IMR-90 (cell line): ENCODE data around the gene NFATC1. TPM values are rescaled to one million over a fixed set of nuclear protein-coding genes. Genes with fewer than 3 reads are reported as not detected.

Experiments used
- ATAC-seq: fragments of 200-7000 bp; cut with Tn5 transposase; 2 replicates; pipeline ENCODE4 v1.9.1; 2020; ENCODE audit warnings: low read depth, mild to moderate bottlenecking, moderate library complexity
- BruUV-seq: library from RNA; stranded (reverse); fragments of 400-500 nt; replicated peaks from 2 replicates; lab custom pipeline; 2021; lab: Mats Ljungman, UMichigan
- CTCF ChIA-PET: fragments of 300-600 bp; formaldehyde crosslinking; extraction: SDS; loops from one replicate; lab custom pipeline; 2021; ENCODE audit warnings: antibody characterized with exemption; lab: Yijun Ruan, JAX
- POLR2A ChIA-PET: fragments of 300-600 bp; sonication (Branson Sonifier 250); formaldehyde crosslinking; loops from one replicate; lab custom pipeline; 2022; ENCODE audit warnings: antibody characterized with exemption; ENCODE audit not compliant: unreplicated experiment; lab: Charles Lee
- DNase-seq: peaks from one replicate; pipeline ENCODE4 v3.0.0; 2013
- H2AFZ ChIP-seq: replicated peaks from 2 replicates; pipeline ENCODE3; 2013; ENCODE audit warnings: low read length, mild to moderate bottlenecking; ENCODE audit not compliant: poor library complexity
- H2AK5ac ChIP-seq: 2 replicates; pipeline ENCODE4 v1.6.1; 2013; ENCODE audit warnings: low read depth, low read length, inconsistent platforms
- H2AK9ac ChIP-seq: replicated peaks from 2 replicates; pipeline ENCODE3; 2013; ENCODE audit warnings: mild to moderate bottlenecking, low read depth, low read length, moderate library complexity; ENCODE audit not compliant: poor library complexity
- H2BK120ac ChIP-seq: 2 replicates; pipeline ENCODE4 v1.6.1; 2013; ENCODE audit warnings: low read depth, low read length, inconsistent platforms
- H2BK15ac ChIP-seq: 3 replicates; pipeline ENCODE4 v1.6.1; 2013; ENCODE audit warnings: low read depth, low read length, inconsistent platforms
- H2BK20ac ChIP-seq: 2 replicates; pipeline ENCODE4 v1.6.1; 2013; ENCODE audit warnings: low read depth, mild to moderate bottlenecking, inconsistent platforms, low read length, moderate library complexity
- H2BK5ac ChIP-seq: 2 replicates; pipeline ENCODE4 v1.6.1; 2013; ENCODE audit warnings: mild to moderate bottlenecking, low read depth, low read length, inconsistent platforms; ENCODE audit not compliant: poor library complexity, severe bottlenecking
- H3K14ac ChIP-seq: replicated peaks from 2 replicates; pipeline ENCODE4 v1.6.1; 2013; ENCODE audit warnings: low read depth, low read length, inconsistent platforms
- H3K18ac ChIP-seq: 2 replicates; pipeline ENCODE4 v1.6.1; 2013; ENCODE audit warnings: low read depth, low read length, control low read depth
- H3K23ac ChIP-seq: 2 replicates; pipeline ENCODE4 v1.6.1; 2013; ENCODE audit warnings: low read depth, low read length, inconsistent platforms
- H3K27ac ChIP-seq: 2 replicates; pipeline ENCODE4 v1.5.1; 2013; ENCODE audit warnings: mild to moderate bottlenecking, control low read depth, low read length; ENCODE audit not compliant: insufficient read depth
- H3K27me3 ChIP-seq: 2 replicates; pipeline ENCODE4 v1.6.1; 2013; ENCODE audit warnings: low read length; ENCODE audit not compliant: control insufficient read depth, insufficient read depth
- H3K36me3 ChIP-seq: 2 replicates; pipeline ENCODE4 v1.6.1; 2013; ENCODE audit warnings: low read length, mixed read lengths; ENCODE audit not compliant: control insufficient read depth, insufficient read depth
- H3K4ac ChIP-seq: 2 replicates; pipeline ENCODE4 v1.6.1; 2013; ENCODE audit warnings: low read depth, low read length, inconsistent platforms
- H3K4me1 ChIP-seq: 2 replicates; pipeline ENCODE4 v1.6.1; 2013; ENCODE audit warnings: low read length, mixed read lengths; ENCODE audit not compliant: control insufficient read depth, insufficient read depth
- H3K4me2 ChIP-seq: 2 replicates; pipeline ENCODE4 v1.6.1; 2013; ENCODE audit warnings: low read depth, mild to moderate bottlenecking, control low read depth, low read length, moderate library complexity
- H3K4me3 ChIP-seq: 2 replicates; pipeline ENCODE4 v1.5.1; 2013; ENCODE audit warnings: low read depth, mild to moderate bottlenecking, control low read depth, low read length, moderate library complexity; ENCODE audit not compliant: insufficient read depth
- H3K56ac ChIP-seq: 2 replicates; pipeline ENCODE4 v1.6.1; 2013; ENCODE audit warnings: low read length, inconsistent platforms; ENCODE audit not compliant: insufficient read depth; ENCODE audit errors: extremely low read depth
- H3K79me1 ChIP-seq, 2 experiments: 2 replicates each; pipeline ENCODE4 v1.6.1; 2013; ENCODE audit warnings: low read length in 2 of 2, inconsistent platforms in 1 of 2, low read depth in 1 of 2
- H3K9ac ChIP-seq: 2 replicates; pipeline ENCODE4 v1.6.1; 2013; ENCODE audit warnings: low read depth, low read length, control low read depth
- H3K9me1 ChIP-seq: 2 replicates; pipeline ENCODE4 v1.6.1; 2013; ENCODE audit warnings: low read length, inconsistent platforms; ENCODE audit not compliant: insufficient read depth
- H3K9me3 ChIP-seq: 2 replicates; pipeline ENCODE4 v1.6.1; 2013; ENCODE audit warnings: low read length; ENCODE audit not compliant: control insufficient read depth, insufficient read depth
- H4K20me1 ChIP-seq: 2 replicates; pipeline ENCODE4 v1.6.1; 2013; ENCODE audit warnings: low read length, inconsistent platforms; ENCODE audit not compliant: insufficient read depth
- H4K5ac ChIP-seq: 2 replicates; pipeline ENCODE4 v1.6.1; 2013; ENCODE audit warnings: mild to moderate bottlenecking, low read depth, low read length, control low read depth
- H4K8ac ChIP-seq, 2 experiments: 2 replicates each; pipeline ENCODE4 v1.6.1; 2013; ENCODE audit warnings: low read depth in 2 of 2, low read length in 2 of 2, control low read depth in 1 of 2, inconsistent platforms in 1 of 2
- H4K91ac ChIP-seq: 2 replicates; pipeline ENCODE4 v1.6.1; 2013; ENCODE audit warnings: low read depth, low read length, inconsistent platforms; ENCODE audit not compliant: insufficient read depth
- CHD1 ChIP-seq: IDR thresholded peaks from 2 replicates; pipeline ENCODE4 v1.6.1; 2012; ENCODE audit warnings: low read depth, low read length, improper control_type of control experiment
- RCOR1 ChIP-seq: IDR thresholded peaks from 2 replicates; pipeline ENCODE4 v1.6.1; 2012; ENCODE audit warnings: mild to moderate bottlenecking, low read length, improper control_type of control experiment; ENCODE audit not compliant: insufficient replicate concordance
- WGBS, 2 experiments: methylation state at CpG; one replicate each; pipeline versions ENCODE4 v1.1.5 to v1.1.7; 2013; ENCODE audit warnings: missing lambda C conversion rate in 2 of 2; ENCODE audit not compliant: insufficient read length in 1 of 2; ENCODE audit errors: extremely low coverage in 2 of 2; 5-methylcytosine and 5-hydroxymethylcytosine counted together
- dilution Hi-C: fragments of 300-500 bp; cut with HindIII; formaldehyde crosslinking; loops from one replicate; pipeline ENCODE4 v1.14.3; 2018; ENCODE audit warnings: low sequenced_read_pairs; ENCODE audit not compliant: unreplicated experiment
- in situ Hi-C: fragments of 300-500 bp; cut with MboI; formaldehyde crosslinking; loops from 3 replicates; pipeline ENCODE4 v1.14.3; 2019; ENCODE audit warnings: low sequenced_read_pairs, inconsistent platforms, mixed read lengths
- intact Hi-C: fragments of 100-400 bp; cut with micrococcal nuclease; formaldehyde crosslinking; loops from 2 replicates; pipeline ENCODE4 v1.10.0; 2022
- polyA plus RNA-seq, 3 experiments: library from polyadenylated mRNA; depleted of rRNA; stranded (reverse); fragments of >200 nt; gene quantifications; 2 replicates each; pipeline ENCODE4 v1.2.3, GENCODE V29; 2012; ENCODE audit warnings: low replicate concordance in 1 of 3
- total RNA-seq: library from RNA; depleted of rRNA; stranded (reverse); fragments of >200 nt; gene quantifications from 2 replicates; pipeline ENCODE4 v1.2.3, GENCODE V29; 2012
- TF ChIP-seq, protein P1 (sequence below): conservative IDR thresholded peaks from 2 replicates; pipeline ENCODE4 v1.5.1; 2012; ENCODE audit warnings: mild to moderate bottlenecking, low read depth, low read length, improper control_type of control experiment

NFATC1 gene
- total and polyA plus RNA-seq, 2 of the 4 experiments (the other 2 are of a cell fraction), result 0.36 to 1.8 TPM

DNA sequence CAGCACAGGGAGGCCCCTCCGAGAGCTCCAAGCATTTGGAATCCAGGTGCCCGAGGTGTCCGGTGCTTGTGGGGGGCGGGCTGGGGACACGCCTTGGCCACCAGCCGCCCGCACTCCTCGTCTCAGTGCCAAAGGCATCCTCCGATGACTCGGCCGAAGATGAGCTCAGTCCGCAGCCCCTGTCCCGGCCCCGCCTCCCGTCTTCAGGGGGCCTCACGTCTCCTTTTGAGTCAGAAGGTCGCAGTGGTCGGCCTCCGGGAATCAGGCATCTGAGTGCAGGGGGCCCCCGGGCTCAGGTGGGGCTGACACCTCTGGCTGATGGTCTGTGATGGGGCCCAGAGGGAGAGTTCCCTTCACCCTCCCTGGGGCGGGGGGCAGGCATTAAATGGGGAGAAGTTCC, 74.8 kb downstream of the NFATC1 start:
- Histone ChIP-seq H4K20me1 (no peaks in the 10 kb centered on the region), H3K9me3 (peaks cover 2% of the 10 kb centered on the region; the same call in 1 of the 2 replicates), H2BK20ac (no peak overlapping the region), H3K4me2 (no peak overlapping the region), H4K8ac (no peak overlapping the region), H3K14ac (no peak overlapping the region), H3K4me3 (no peak overlapping the region), H3K56ac (no peak overlapping the region), H2AFZ (no peak overlapping the region), H4K5ac (no peak overlapping the region), H2BK15ac (no peak overlapping the region), H3K18ac (no peak overlapping the region), H3K79me1 (no peaks in the 10 kb centered on the region), H3K4ac (no peak overlapping the region), H3K27ac (no peak overlapping the region), H2BK5ac (no peak overlapping the region), H3K23ac (no peak overlapping the region), H3K9me1 (no peaks in the 10 kb centered on the region), H2AK5ac (no peak overlapping the region), H3K4me1 (no peaks in the 10 kb centered on the region), H2AK9ac (no peak overlapping the region), H4K91ac (no peak overlapping the region), H3K36me3 (peaks cover 5% of the 10 kb centered on the region; the same call in 1 of the 2 replicates), H3K9ac (no peak overlapping the region), H3K27me3 (no peaks in the 10 kb centered on the region), H2BK120ac (no peak overlapping the region)
- in situ Hi-C loops, result no loop called here
- no TSS peak for BruUV-seq
- intact Hi-C loops, result no loop called here
- dilution Hi-C loops, result no loop called here
- POLR2A ChIA-PET, result no interaction called here
- no peak for DNase-seq
- WGBS, 2 experiments, result 84% methylated on average over 10 of the region's 21 CpGs; no CpG with 5 or more reads in 1 of the 2 experiments
- CTCF ChIA-PET, result no interaction called here
- TF ChIP-seq CHD1 (no peak), RCOR1 (no peak)
- TF ChIP-seq, protein P1, sequence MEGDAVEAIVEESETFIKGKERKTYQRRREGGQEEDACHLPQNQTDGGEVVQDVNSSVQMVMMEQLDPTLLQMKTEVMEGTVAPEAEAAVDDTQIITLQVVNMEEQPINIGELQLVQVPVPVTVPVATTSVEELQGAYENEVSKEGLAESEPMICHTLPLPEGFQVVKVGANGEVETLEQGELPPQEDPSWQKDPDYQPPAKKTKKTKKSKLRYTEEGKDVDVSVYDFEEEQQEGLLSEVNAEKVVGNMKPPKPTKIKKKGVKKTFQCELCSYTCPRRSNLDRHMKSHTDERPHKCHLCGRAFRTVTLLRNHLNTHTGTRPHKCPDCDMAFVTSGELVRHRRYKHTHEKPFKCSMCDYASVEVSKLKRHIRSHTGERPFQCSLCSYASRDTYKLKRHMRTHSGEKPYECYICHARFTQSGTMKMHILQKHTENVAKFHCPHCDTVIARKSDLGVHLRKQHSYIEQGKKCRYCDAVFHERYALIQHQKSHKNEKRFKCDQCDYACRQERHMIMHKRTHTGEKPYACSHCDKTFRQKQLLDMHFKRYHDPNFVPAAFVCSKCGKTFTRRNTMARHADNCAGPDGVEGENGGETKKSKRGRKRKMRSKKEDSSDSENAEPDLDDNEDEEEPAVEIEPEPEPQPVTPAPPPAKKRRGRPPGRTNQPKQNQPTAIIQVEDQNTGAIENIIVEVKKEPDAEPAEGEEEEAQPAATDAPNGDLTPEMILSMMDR, result no peak
- no peak for ATAC-seq
